Adipocyte (in vitro differentiated cells): ENCODE results near the gene BHMT.

ENCODE experiments used
- DNase-seq: peaks from one replicate; pipeline ENCODE4 v3.0.0-alpha.2; 2015; ENCODE audit warnings: low read depth
- H3K27me3 ChIP-seq: replicated peaks from 2 replicates; pipeline ENCODE4 v1.7.0; 2013; ENCODE audit warnings: mild to moderate bottlenecking, low read length, moderate library complexity; ENCODE audit not compliant: control insufficient read depth, insufficient read depth
- H3K36me3 ChIP-seq: 2 replicates; pipeline ENCODE4 v1.7.0; 2013; ENCODE audit warnings: low read length, mild to moderate bottlenecking, moderate library complexity; ENCODE audit not compliant: control insufficient read depth, insufficient read depth, severe bottlenecking
- H3K4me1 ChIP-seq: 2 replicates; pipeline ENCODE4 v1.7.0; 2013; ENCODE audit warnings: mild to moderate bottlenecking, low read length, moderate library complexity; ENCODE audit not compliant: control insufficient read depth, insufficient read depth
- H3K4me3 ChIP-seq: 2 replicates; pipeline ENCODE4 v1.7.0; 2013; ENCODE audit warnings: mild to moderate bottlenecking, low read length, moderate library complexity
- H3K9ac ChIP-seq: 2 replicates; pipeline ENCODE4 v1.7.0; 2013; ENCODE audit warnings: mild to moderate bottlenecking, low read length, moderate library complexity
- H3K9me3 ChIP-seq: 2 replicates; pipeline ENCODE4 v1.7.0; 2013; ENCODE audit warnings: mild to moderate bottlenecking, low read length, moderate library complexity; ENCODE audit not compliant: control insufficient read depth

BHMT gene

DNA sequence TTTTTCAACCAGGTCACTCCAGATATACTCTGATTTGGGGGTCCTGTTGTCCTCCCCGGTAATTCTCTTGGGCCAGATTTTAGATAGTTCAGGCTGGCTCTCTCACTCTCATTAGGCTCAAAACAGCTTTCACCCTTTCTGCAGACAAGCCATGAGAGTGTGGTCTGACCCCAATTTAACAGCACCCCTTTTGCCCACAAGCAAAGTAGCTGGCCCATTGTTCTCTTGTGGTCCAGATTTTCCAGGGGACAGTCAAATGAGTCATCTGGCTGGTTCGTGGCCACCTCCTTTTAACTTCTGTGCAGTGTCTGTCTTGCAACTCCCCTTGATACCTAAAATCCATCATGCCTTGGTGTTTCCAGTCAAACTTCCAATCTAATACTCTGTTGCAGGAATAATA lies 25.5 kb upstream of the BHMT start:
- H3K4me1 ChIP-seq, result no peaks in the 10 kb centered on the region
- H3K27me3 ChIP-seq, result no peaks in the 10 kb centered on the region
- H3K9ac ChIP-seq, result no peak overlapping the region
- no peak for DNase-seq
- H3K4me3 ChIP-seq, result no peak overlapping the region
- H3K9me3 ChIP-seq, result no peaks in the 10 kb centered on the region
- H3K36me3 ChIP-seq, result peaks cover 13% of the 10 kb centered on the region

DNA sequence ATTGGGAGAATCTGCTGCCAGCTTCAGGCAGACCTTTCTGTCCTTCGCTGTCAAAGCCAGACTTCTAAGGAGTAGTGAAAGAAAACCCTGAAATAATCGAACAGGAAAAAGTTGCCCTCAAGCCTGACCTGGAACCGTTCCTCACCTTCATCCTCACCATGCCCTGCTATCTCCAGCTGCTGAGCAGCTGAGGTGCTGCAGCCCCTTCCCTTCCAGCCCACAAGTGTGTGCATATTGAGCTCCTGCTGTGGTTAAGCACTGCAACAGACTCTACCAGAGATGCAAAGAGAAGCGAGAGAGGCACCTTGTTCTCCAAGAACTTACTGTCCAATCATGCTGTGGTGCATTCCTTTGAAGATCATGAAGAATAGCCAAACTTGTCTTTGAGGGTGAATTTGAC lies 23.1 kb upstream of the BHMT start:
- Histone ChIP-seq H3K36me3 (peaks cover 7% of the 10 kb centered on the region), H3K9me3 (no peaks in the 10 kb centered on the region), H3K27me3 (no peaks in the 10 kb centered on the region), H3K9ac (no peak overlapping the region), H3K4me3 (no peak overlapping the region), H3K4me1 (no peaks in the 10 kb centered on the region)
- no peak for DNase-seq

DNA sequence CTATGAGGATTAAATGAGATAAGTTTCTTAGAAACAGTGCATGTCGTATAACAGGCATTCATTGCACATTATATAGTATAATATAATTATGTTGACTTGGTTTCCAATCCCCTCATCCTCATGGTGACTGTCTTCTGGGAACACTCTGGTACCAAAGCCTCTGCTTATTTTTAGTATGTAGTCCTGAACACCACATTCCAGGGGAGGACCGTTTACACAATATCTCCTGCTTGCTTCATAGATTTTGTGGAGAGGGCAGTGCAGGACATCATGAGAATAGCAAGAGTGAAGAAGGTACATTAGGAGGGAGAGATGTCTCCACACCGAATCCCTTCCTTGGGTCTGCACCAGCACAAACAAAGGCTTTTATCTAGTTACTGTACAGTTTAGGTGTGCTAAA lies 20.5 kb upstream of the BHMT start:
- Histone ChIP-seq H3K36me3 (peaks cover 3% of the 10 kb centered on the region), H3K4me3 (no peak overlapping the region), H3K9ac (no peak overlapping the region), H3K27me3 (no peaks in the 10 kb centered on the region), H3K9me3 (no peaks in the 10 kb centered on the region), H3K4me1 (no peaks in the 10 kb centered on the region)
- peak; percentile 26 for DNase-seq

DNA sequence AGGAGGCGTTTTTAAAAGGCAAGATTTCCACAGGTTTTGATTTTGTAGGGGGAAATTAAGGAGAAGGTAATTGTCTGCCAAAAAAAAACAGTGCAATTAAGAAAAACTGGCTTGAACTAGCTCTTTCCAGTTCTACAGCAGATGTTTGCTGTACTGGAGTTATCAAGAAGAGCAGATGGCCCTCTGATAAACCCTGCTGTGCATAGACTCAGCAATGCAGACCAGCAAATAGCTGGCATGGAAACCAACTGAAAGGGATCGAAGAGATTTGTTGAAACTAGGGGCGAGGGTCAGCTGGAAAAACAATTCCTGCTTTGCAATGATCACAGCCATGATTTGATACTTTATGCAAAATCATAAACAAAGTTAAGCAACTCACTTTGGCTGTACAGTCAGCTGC lies 17.8 kb upstream of the BHMT start:
- no peaks in the 10 kb centered on the region for H3K4me1 ChIP-seq
- H3K36me3 ChIP-seq, result no peaks in the 10 kb centered on the region
- no peak for DNase-seq
- no peaks in the 10 kb centered on the region for H3K9me3 ChIP-seq
- H3K4me3 ChIP-seq, result no peak overlapping the region
- H3K9ac ChIP-seq, result no peak overlapping the region
- no peaks in the 10 kb centered on the region for H3K27me3 ChIP-seq

DNA sequence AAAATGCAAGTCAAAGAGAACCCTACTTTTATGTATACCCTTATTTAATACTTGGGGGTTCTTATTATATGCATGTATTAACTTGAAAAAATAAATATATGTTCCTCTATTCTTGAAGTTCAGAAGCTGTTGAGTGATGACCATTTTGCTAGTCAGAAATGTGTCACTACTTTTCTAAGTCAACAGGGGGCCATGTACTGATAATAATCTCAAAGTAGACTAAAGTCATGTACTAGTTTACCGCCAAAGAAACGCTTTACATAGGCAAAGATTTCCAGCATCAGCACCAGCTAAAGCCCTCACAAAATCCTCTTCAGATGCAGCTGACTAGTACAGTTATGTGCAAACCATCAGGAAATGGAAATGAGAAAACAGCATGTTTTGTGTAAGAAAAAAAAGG lies 5.7 kb upstream of the BHMT start:
- H3K9me3 ChIP-seq, result peaks cover 3% of the 10 kb centered on the region
- H3K9ac ChIP-seq, result no peak overlapping the region
- no peak for DNase-seq
- H3K4me3 ChIP-seq, result no peak overlapping the region
- H3K4me1 ChIP-seq, result no peaks in the 10 kb centered on the region
- H3K27me3 ChIP-seq, result peaks cover 6% of the 10 kb centered on the region
- no peaks in the 10 kb centered on the region for H3K36me3 ChIP-seq

DNA sequence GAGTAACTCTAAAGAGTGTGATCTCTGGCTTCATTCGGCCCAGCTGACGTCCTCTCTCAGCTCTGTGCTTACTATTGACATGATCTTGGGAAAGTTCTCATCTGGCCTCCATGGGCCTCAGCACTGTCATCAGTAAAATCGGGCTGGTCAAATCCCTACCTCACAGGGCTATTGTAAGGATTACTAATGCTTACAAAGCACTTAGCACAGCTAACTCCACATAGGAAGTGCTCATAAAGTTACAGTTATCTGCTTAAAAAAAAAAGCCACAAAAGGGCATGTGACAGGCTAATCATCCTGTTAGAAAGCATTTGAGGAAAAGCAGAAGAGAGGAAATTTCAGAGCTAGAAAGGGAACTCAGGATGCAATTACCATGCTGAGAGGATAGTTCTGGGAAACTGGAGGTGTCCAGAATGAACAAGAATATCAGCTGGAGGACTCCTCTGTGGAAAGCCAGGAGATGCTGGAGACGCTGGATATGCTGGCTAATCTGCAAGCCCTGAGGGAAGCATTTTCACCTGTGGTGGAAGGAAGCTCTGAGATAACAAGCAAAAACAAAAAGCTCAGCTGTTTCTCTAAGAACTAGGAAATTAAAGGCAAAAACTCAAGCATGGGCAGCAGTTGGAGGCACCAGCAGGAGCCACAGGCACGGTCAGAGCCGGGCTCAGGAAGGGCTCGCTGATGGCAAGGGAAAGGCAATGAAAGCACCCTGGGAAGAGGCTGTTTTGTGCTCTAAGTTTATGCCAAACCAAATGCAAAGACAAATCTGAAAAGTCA lies 4.4 kb upstream of the BHMT start:
- Histone ChIP-seq H3K4me3 (no peak overlapping the region), H3K9ac (no peak overlapping the region), H3K27me3 (peaks cover 19% of the 10 kb centered on the region), H3K4me1 (no peaks in the 10 kb centered on the region), H3K9me3 (no peaks in the 10 kb centered on the region), H3K36me3 (no peaks in the 10 kb centered on the region)
- no peak for DNase-seq

DNA sequence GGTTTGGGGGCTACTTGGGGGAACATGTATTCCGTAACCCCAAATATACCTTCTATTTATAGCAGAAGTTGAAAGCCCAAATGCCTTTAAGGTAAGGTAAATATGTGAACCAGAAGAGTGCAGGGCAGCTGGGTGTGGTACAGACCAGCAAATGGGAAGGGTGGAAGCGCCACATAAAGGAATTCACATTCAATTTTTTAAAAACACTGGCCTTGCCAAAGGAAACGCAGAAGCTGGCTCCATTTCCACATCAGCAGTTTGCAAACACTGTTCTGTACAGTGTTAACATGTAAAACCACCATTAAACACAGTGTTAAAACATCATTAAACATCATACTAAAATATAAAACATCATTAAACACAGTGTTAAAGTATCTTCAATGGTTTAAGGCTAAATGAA lies 3.5 kb upstream of the BHMT start:
- Histone ChIP-seq H3K4me3 (no peak overlapping the region), H3K36me3 (no peaks in the 10 kb centered on the region), H3K9me3 (no peaks in the 10 kb centered on the region), H3K27me3 (peaks cover 28% of the 10 kb centered on the region), H3K4me1 (no peaks in the 10 kb centered on the region), H3K9ac (no peak overlapping the region)
- no peak for DNase-seq

DNA sequence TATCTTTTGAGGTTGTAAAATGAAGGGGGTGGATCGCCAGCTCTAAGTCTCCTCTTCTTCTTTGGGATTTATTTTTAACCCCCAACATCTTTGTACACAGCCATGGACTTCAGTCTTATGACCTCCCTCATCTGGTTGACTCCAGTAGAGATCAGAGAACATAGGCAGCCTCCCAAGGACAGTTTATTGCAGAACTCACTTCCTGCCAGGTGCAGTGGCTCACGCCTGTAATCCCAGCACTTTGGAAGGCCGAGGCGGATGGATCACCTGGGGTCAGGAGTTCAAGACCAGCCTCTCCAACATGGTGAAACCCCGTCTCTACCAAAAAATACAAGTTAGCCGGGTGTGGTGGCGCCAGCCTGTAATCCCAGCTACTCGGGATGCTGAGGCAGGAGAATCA lies 2.8 kb upstream of the BHMT start:
- H3K36me3 ChIP-seq, result no peaks in the 10 kb centered on the region
- H3K4me3 ChIP-seq, result no peak overlapping the region
- H3K27me3 ChIP-seq, result peaks cover 28% of the 10 kb centered on the region
- no peak for DNase-seq
- no peaks in the 10 kb centered on the region for H3K9me3 ChIP-seq
- no peak overlapping the region for H3K9ac ChIP-seq
- no peaks in the 10 kb centered on the region for H3K4me1 ChIP-seq

DNA sequence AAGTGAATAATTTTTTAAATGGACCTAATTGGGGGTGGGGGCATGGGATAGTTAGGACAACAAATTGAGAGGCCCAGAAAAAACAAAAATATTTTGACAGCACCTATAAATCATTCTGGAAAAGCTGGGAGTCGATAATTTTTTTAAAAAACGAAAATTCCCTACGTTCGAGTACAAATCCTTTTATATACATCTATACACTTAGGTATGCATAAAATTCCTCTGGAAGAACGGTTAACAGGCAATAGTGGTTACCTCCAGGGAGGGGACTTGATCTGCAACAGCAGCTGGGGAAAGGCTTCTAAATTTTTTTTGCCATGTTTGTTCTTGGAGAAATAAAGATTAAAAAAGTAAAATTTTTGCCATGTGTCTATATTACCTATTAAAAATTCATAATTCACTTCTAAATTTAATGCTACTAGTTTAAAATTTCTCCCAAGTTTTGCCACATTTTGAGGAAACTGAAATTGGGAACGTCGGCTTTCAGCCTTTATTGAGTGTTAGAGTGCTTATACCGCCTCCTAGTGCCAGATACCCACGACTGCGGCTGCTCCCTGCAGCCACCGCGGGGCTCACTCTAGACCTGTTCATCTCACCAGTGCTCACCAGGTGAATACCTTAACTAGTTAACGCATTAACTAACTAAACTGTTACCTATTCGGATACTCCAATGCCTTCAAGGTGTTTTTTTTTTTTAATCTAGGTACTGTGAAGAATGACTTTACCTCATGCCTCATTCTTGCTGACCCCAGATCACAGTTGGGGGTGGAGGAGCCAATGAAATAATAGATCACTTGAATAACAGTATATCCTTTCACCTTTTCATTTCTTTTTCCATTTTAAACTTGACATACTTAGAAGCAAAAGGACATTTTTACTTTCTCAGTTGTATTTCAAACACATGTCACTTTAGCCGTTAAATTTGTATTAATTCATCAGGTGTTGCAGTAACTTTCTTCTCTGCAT lies 1.8 kb upstream of the BHMT start:
- Histone ChIP-seq H3K9ac (no peak overlapping the region), H3K4me1 (no peaks in the 10 kb centered on the region), H3K36me3 (no peaks in the 10 kb centered on the region), H3K4me3 (no peak overlapping the region), H3K9me3 (no peaks in the 10 kb centered on the region), H3K27me3 (peaks cover 28% of the 10 kb centered on the region)
- no peak for DNase-seq

DNA sequence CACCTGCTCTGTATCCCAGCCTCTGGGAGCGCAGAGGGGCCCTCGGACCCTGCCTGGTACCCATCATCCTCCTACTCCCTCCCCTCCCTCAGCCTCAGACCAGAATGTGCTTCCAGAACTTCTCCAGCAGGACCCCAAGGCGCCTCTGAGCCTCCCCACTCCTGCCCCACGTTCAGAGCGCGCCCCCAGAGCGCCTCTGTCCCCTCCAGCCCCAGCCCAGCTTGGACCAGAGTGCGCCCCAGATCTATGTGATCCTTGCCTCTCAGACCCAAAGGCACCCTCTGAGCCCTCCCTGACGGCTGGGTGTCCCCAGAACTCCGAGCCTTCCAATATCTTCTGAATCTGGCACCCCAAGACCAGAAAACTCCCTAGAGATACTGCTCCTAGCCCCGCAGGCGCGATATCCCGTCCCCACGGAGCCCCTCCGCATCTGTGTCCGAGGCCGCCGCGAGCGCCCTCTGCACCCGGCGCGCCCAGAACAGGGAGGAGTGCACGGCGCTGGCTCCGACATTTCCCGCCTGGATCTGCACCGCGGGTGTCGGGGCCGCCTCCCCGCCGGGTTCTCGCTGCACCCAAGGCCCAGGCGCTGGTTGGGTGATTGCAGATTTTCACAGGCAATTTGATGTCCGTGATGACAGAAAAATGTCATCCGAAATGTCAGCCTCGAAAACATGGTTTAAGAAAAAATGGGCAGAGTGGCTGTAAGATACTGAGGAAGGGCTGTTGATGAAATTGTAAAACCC lies 522 bp downstream of the BHMT start:
- H3K27me3 ChIP-seq, result peaks cover 28% of the 10 kb centered on the region
- H3K4me3 ChIP-seq, result no peak overlapping the region
- H3K9me3 ChIP-seq, result no peaks in the 10 kb centered on the region
- no peaks in the 10 kb centered on the region for H3K4me1 ChIP-seq
- H3K9ac ChIP-seq, result no peak overlapping the region
- no peaks in the 10 kb centered on the region for H3K36me3 ChIP-seq
- no peak for DNase-seq

DNA sequence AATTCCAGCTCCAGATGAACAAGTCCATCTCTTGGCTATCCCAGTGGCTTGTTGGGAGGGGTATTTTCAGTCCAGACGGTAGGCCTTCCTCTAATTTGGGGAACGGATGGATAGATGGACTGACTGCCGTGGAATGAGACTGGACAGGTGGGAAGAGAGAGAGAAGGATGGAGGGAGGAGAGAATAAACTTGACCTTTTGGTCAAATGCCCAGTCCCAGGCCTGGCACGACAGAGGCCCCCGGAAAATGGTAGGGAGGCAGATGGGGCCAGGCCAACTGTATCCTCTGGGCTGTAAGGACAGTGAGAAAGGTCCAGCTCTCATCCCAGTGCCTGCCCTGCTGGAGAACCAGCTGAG lies 1.1 kb downstream of the BHMT start:
- peaks cover 28% of the 10 kb centered on the region for H3K27me3 ChIP-seq
- no peak for DNase-seq
- no peaks in the 10 kb centered on the region for H3K4me1 ChIP-seq
- no peaks in the 10 kb centered on the region for H3K36me3 ChIP-seq
- H3K9ac ChIP-seq, result no peak overlapping the region
- no peak overlapping the region for H3K4me3 ChIP-seq
- no peaks in the 10 kb centered on the region for H3K9me3 ChIP-seq
